H9 (cell line): ENCODE measurements around the gene SLC26A6. TPM values are rescaled to one million over a fixed set of nuclear protein-coding genes. Genes with fewer than 3 reads are reported as not detected.

Experiments
- DNase-seq: peaks from one replicate; pipeline ENCODE4 v3.0.0-alpha.2; 2017
- H2AFZ ChIP-seq: one replicate; pipeline ENCODE4 v1.6.1; 2013; ENCODE audit warnings: mild to moderate bottlenecking, low read length, control low read depth, moderate library complexity
- H2AK5ac ChIP-seq: 2 replicates; pipeline ENCODE4 v1.6.1; 2013; ENCODE audit warnings: low read length, control low read depth, mixed read lengths; ENCODE audit not compliant: insufficient read length
- H2BK120ac ChIP-seq: one replicate; pipeline ENCODE4 v1.6.1; 2013; ENCODE audit warnings: low read depth, mild to moderate bottlenecking, low read length, control low read depth, inconsistent platforms; ENCODE audit not compliant: poor library complexity, severe bottlenecking
- H2BK12ac ChIP-seq: 2 replicates; pipeline ENCODE4 v1.6.1; 2013; ENCODE audit warnings: low read length, control low read depth, mixed read lengths, low read depth; ENCODE audit not compliant: insufficient read length
- H2BK15ac ChIP-seq: 2 replicates; pipeline ENCODE4 v1.6.1; 2013; ENCODE audit warnings: low read depth, low read length, control low read depth
- H2BK20ac ChIP-seq: one replicate; pipeline ENCODE4 v1.6.1; 2013; ENCODE audit warnings: low read depth, mild to moderate bottlenecking, low read length, control low read depth, inconsistent platforms; ENCODE audit not compliant: poor library complexity, severe bottlenecking
- H2BK5ac ChIP-seq: 2 replicates; pipeline ENCODE4 v1.6.1; 2013; ENCODE audit warnings: low read length, control low read depth, mixed read lengths; ENCODE audit not compliant: insufficient read length
- H3K14ac ChIP-seq: 2 replicates; pipeline ENCODE4 v1.6.1; 2013; ENCODE audit warnings: low read length, control low read depth; ENCODE audit not compliant: insufficient read depth
- H3K18ac ChIP-seq: 2 replicates; pipeline ENCODE4 v1.6.1; 2013; ENCODE audit warnings: low read depth, mild to moderate bottlenecking, mixed read lengths, low read length, control low read depth; ENCODE audit not compliant: insufficient read length
- H3K23ac ChIP-seq: 2 replicates; pipeline ENCODE4 v1.6.1; 2013; ENCODE audit warnings: low read length, control low read depth, mixed read lengths, low read depth; ENCODE audit not compliant: insufficient read length
- H3K23me2 ChIP-seq: 2 replicates; pipeline ENCODE4 v1.6.1; 2013; ENCODE audit warnings: low read depth, mild to moderate bottlenecking, mixed read lengths, low read length, control low read depth; ENCODE audit not compliant: insufficient read length, poor library complexity, severe bottlenecking
- H3K27ac ChIP-seq: 2 replicates; pipeline ENCODE4 v1.5.1; 2013; ENCODE audit warnings: low read length, control low read depth, mixed read lengths, low read depth; ENCODE audit not compliant: insufficient read length
- H3K27me3 ChIP-seq: 2 replicates; pipeline ENCODE4 v1.6.1; 2013; ENCODE audit warnings: low read length, control low read depth, inconsistent platforms; ENCODE audit not compliant: insufficient read depth
- H3K4ac ChIP-seq: 2 replicates; pipeline ENCODE4 v1.6.1; 2013; ENCODE audit warnings: low read depth, mild to moderate bottlenecking, control low read depth, inconsistent platforms, low read length, moderate library complexity
- H3K4me1 ChIP-seq: 2 replicates; pipeline ENCODE4 v1.6.1; 2013; ENCODE audit warnings: low read length, control low read depth, inconsistent platforms; ENCODE audit not compliant: insufficient read depth
- H3K4me2 ChIP-seq: 2 replicates; pipeline ENCODE4 v1.6.1; 2013; ENCODE audit warnings: low read length, control low read depth, mixed read lengths; ENCODE audit not compliant: insufficient read length, insufficient read depth
- H3K56ac ChIP-seq: 2 replicates; pipeline ENCODE4 v1.6.1; 2013; ENCODE audit warnings: low read depth, mild to moderate bottlenecking, mixed read lengths, low read length, control low read depth; ENCODE audit not compliant: insufficient read length
- H3K79me1 ChIP-seq: 2 replicates; pipeline ENCODE4 v1.6.1; 2013; ENCODE audit warnings: low read depth, mild to moderate bottlenecking, moderate library complexity, low read length, control low read depth, inconsistent platforms; ENCODE audit not compliant: insufficient read depth, poor library complexity, severe bottlenecking
- H3K79me2 ChIP-seq: 2 replicates; pipeline ENCODE4 v1.6.1; 2013; ENCODE audit warnings: low read length, control low read depth, inconsistent platforms; ENCODE audit not compliant: insufficient read depth
- H3K9ac ChIP-seq: 2 replicates; pipeline ENCODE4 v1.6.1; 2013; ENCODE audit warnings: low read length, control low read depth, mixed read lengths; ENCODE audit not compliant: insufficient read length; ENCODE audit errors: extremely low read depth
- H3K9me3 ChIP-seq: one replicate; pipeline ENCODE4 v1.6.1; 2013; ENCODE audit warnings: low read depth, low read length, inconsistent platforms; ENCODE audit not compliant: control insufficient read depth
- H3T11ph ChIP-seq: one replicate; pipeline ENCODE4 v1.6.1; 2013; ENCODE audit warnings: mild to moderate bottlenecking, low read length, control low read depth, inconsistent platforms
- H4K20me1 ChIP-seq: one replicate; pipeline ENCODE4 v1.6.1; 2013; ENCODE audit not compliant: control insufficient read depth, insufficient read length, insufficient read depth
- H4K5ac ChIP-seq: 2 replicates; pipeline ENCODE4 v1.6.1; 2013; ENCODE audit warnings: low read depth, mild to moderate bottlenecking, mixed read lengths, low read length, control low read depth; ENCODE audit not compliant: insufficient read length
- H4K8ac ChIP-seq: replicated peaks from 2 replicates; pipeline ENCODE4 v1.6.1; 2013; ENCODE audit warnings: low read length, control low read depth, mixed read lengths, low read depth; ENCODE audit not compliant: insufficient read length
- H4K91ac ChIP-seq: 2 replicates; pipeline ENCODE4 v1.6.1; 2013; ENCODE audit warnings: low read depth, mild to moderate bottlenecking, moderate library complexity, mixed read lengths, low read length, control low read depth; ENCODE audit not compliant: insufficient read length
- H3K27ac Mint-ChIP-seq, 3 experiments: 2 replicates in 2 of 3; 3 replicates in 1 of 3; pipeline ENCODE4 v1.8.0; 2020 to 2021; ENCODE audit warnings: mixed read lengths in 3 of 3, mild to moderate bottlenecking in 1 of 3, moderate library complexity in 1 of 3
- H3K27me3 Mint-ChIP-seq: 2 replicates; pipeline ENCODE4 v1.8.0; 2021; ENCODE audit warnings: low read depth, mild to moderate bottlenecking, moderate library complexity, mixed read lengths
- H3K36me3 Mint-ChIP-seq, 3 experiments: 2 replicates in 2 of 3; 3 replicates in 1 of 3; pipeline ENCODE4 v1.8.0; 2020 to 2021; ENCODE audit warnings: low read depth in 3 of 3, mixed read lengths in 3 of 3; ENCODE audit not compliant: insufficient read depth in 1 of 3
- H3K4me1 Mint-ChIP-seq, 2 experiments: 2 replicates each; pipeline ENCODE4 v1.8.0; 2020; ENCODE audit warnings: mixed read lengths in 2 of 2
- H3K4me3 Mint-ChIP-seq, 2 experiments: 2 replicates in 1 of 2; 3 replicates in 1 of 2; pipeline ENCODE4 v1.8.0; 2020 to 2021; ENCODE audit warnings: mild to moderate bottlenecking in 2 of 2, mixed read lengths in 2 of 2, moderate library complexity in 1 of 2
- H3K9me3 Mint-ChIP-seq, 2 experiments: 2 replicates in 1 of 2; 3 replicates in 1 of 2; pipeline ENCODE4 v1.8.0; 2020; ENCODE audit warnings: mild to moderate bottlenecking in 2 of 2, mixed read lengths in 2 of 2, moderate library complexity in 1 of 2
- CTCF ChIP-seq: fragments of 200-600 bp; sonication (generic); conservative IDR thresholded peaks from 3 replicates; pipeline ENCODE4 v1.8.0; 2021; ENCODE audit warnings: antibody characterized with exemption, mild to moderate bottlenecking
- WGBS: extraction: QIAGEN DNeasy Blood & Tissue Kit; methylation state at CpG from one replicate; pipeline ENCODE4 v1.1.7; 2013; ENCODE audit warnings: missing lambda C conversion rate, low lambda C conversion rate, mixed read lengths; ENCODE audit not compliant: insufficient read length; ENCODE audit errors: extremely low coverage; 5-methylcytosine and 5-hydroxymethylcytosine counted together
- total RNA-seq: library from RNA; stranded (reverse); gene quantifications from 2 replicates; pipeline ENCODE4 v1.2.1, GENCODE V29; 2021

The SLC26A6 gene
- total RNA-seq, 1 experiment from 2014 or later, result 61.3 TPM

- peaks cover 17 to 21% of the 10 kb centered on the region in 2 experiments for H3K4me1 Mint-ChIP-seq
- no peak overlapping the region for H3K18ac ChIP-seq
- H3K4me1 ChIP-seq, result peaks cover 4% of the 10 kb centered on the region; the same call in 1 of the 2 replicates
- H2AK5ac ChIP-seq, result no peak overlapping the region
- no peaks in the 10 kb centered on the region; the same call in 1 of the 2 replicates for H3K27me3 Mint-ChIP-seq
- peaks cover 8% of the 10 kb centered on the region for H3K23me2 ChIP-seq
- H2BK5ac ChIP-seq, result no peak overlapping the region
- no peak for DNase-seq
- H2AFZ ChIP-seq, result no peak overlapping the region
- H3K14ac ChIP-seq, result no peak overlapping the region
- H4K5ac ChIP-seq, result no peak overlapping the region
- H3K9ac ChIP-seq, result no peak overlapping the region
- peak overlapping the region in 1 of 3 experiments; percentile 58; a peak in 2 of 7 replicates for H3K27ac Mint-ChIP-seq
- H4K8ac ChIP-seq, result no peak overlapping the region
- no peak overlapping the region for H3K4me2 ChIP-seq
- H2BK12ac ChIP-seq, result no peak overlapping the region
- H3K79me1 ChIP-seq, result peaks cover 3% of the 10 kb centered on the region
- no peak overlapping the region for H2BK120ac ChIP-seq
- H3K27me3 ChIP-seq, result no peaks in the 10 kb centered on the region
- no peak overlapping the region for H3K56ac ChIP-seq
- no CpG with 5 or more reads among the region's 8 CpGs for WGBS
- peak overlapping the region; percentile 27 to 81 for H3K4me3 Mint-ChIP-seq
- H3K79me2 ChIP-seq, result peaks cover 5% of the 10 kb centered on the region; the same call in 1 of the 2 replicates
- H3K4ac ChIP-seq, result no peak overlapping the region
- no peaks in the 10 kb centered on the region for H4K20me1 ChIP-seq
- H4K91ac ChIP-seq, result no peak overlapping the region
- H3K27ac ChIP-seq, result no peak overlapping the region
- no peaks in the 10 kb centered on the region for H3K9me3 ChIP-seq
- TF ChIP-seq CTCF, result no peak
- no peaks in the 10 kb centered on the region for H3K9me3 Mint-ChIP-seq
- H3T11ph ChIP-seq, result no peak overlapping the region
- no peak overlapping the region for H2BK15ac ChIP-seq
- H3K36me3 Mint-ChIP-seq, result peaks cover 26 to 65% (median 54%) of the 10 kb centered on the region in 3 experiments
- H3K23ac ChIP-seq, result no peak overlapping the region
- H2BK20ac ChIP-seq, result no peak overlapping the region
Observed at GRCh38 chr3:48684054-48684349, 48.7 kb upstream of the SLC26A6 start.
